Endodermal cell (in vitro differentiated cells): ENCODE data around the gene NTRK1. TPM values are rescaled to one million over a fixed set of nuclear protein-coding genes. Genes with fewer than 3 reads are reported as not detected.

Source experiments
- DNase-seq: peaks from one replicate; pipeline ENCODE4 v3.0.0-alpha.2; 2017
- H3K27ac ChIP-seq: 2 replicates; pipeline ENCODE4 v1.5.1; 2013; ENCODE audit warnings: mild to moderate bottlenecking, low read depth, low read length, moderate library complexity
- H3K27me3 ChIP-seq: 2 replicates; pipeline ENCODE4 v1.6.1; 2013; ENCODE audit warnings: mild to moderate bottlenecking, low read length, moderate library complexity; ENCODE audit not compliant: insufficient read depth, control insufficient read depth, poor library complexity, severe bottlenecking
- H3K36me3 ChIP-seq: 2 replicates; pipeline ENCODE4 v1.7.0; 2013; ENCODE audit warnings: mild to moderate bottlenecking, low read length, moderate library complexity; ENCODE audit not compliant: control insufficient read depth, insufficient read depth
- H3K4me1 ChIP-seq: one replicate; pipeline ENCODE4 v1.7.0; 2013; ENCODE audit warnings: low read length; ENCODE audit not compliant: control insufficient read depth, insufficient read depth
- H3K4me3 ChIP-seq: 2 replicates; pipeline ENCODE4 v1.5.1; 2013; ENCODE audit warnings: mild to moderate bottlenecking, low read length, moderate library complexity
- H3K9ac ChIP-seq: 2 replicates; pipeline ENCODE4 v1.6.1; 2013; ENCODE audit warnings: mild to moderate bottlenecking, low read length, moderate library complexity; ENCODE audit not compliant: poor library complexity, severe bottlenecking; ENCODE audit errors: extremely low read depth
- H3K9me3 ChIP-seq: 2 replicates; pipeline ENCODE4 v1.6.1; 2013; ENCODE audit warnings: mild to moderate bottlenecking, low read length, moderate library complexity; ENCODE audit not compliant: control insufficient read depth
- H3K27ac Mint-ChIP-seq: 2 replicates; pipeline ENCODE4 v1.8.0; 2020; ENCODE audit warnings: mixed read lengths
- H3K27me3 Mint-ChIP-seq: 2 replicates; pipeline ENCODE4 v1.8.0; 2021; ENCODE audit warnings: mild to moderate bottlenecking, mixed read lengths; ENCODE audit not compliant: insufficient read depth
- H3K36me3 Mint-ChIP-seq: 2 replicates; pipeline ENCODE4 v1.8.0; 2020; ENCODE audit warnings: low read depth, mixed read lengths
- H3K4me1 Mint-ChIP-seq: 2 replicates; pipeline ENCODE4 v1.8.0; 2020; ENCODE audit warnings: mixed read lengths
- H3K4me3 Mint-ChIP-seq: 2 replicates; pipeline ENCODE4 v1.8.0; 2020; ENCODE audit warnings: mild to moderate bottlenecking, moderate library complexity, mixed read lengths
- H3K9me3 Mint-ChIP-seq: 2 replicates; pipeline ENCODE4 v1.8.0; 2020; ENCODE audit warnings: mild to moderate bottlenecking, mixed read lengths
- CTCF ChIP-seq: fragments of 200-600 bp; sonication (generic); conservative IDR thresholded peaks from 2 replicates; pipeline ENCODE4 v1.5.0; 2021; ENCODE audit warnings: antibody characterized with exemption, mild to moderate bottlenecking
- WGBS, 2 experiments: methylation state at CpG; one replicate each; pipeline versions ENCODE4 v1.1.5 to v1.1.7; 2013; ENCODE audit warnings: missing lambda C conversion rate in 2 of 2, mixed read lengths in 1 of 2; ENCODE audit not compliant: insufficient coverage in 1 of 2, insufficient read length in 1 of 2; 5-methylcytosine and 5-hydroxymethylcytosine counted together
- total RNA-seq, 2 donors: library from RNA; stranded (reverse); fragmentation: NEBNext Ultra II Directional in 1 of 2; extraction: Animal tissue kit (Norgen Biotek cat#: 25700) in 1 of 2; gene quantifications; 2 replicates in 1 of 2; 3 replicates in 1 of 2; pipeline ENCODE4 v1.2.1, GENCODE V29; 2021

Gene NTRK1
- total RNA-seq, 2 donors from 2014 or later, result 0.44 to 0.82 TPM

GRCh38 chr1:156885880-156886355 lies 25.3 kb downstream of the NTRK1 start:
- no peak for TF ChIP-seq CTCF
- Mint-ChIP-seq H3K9me3 (no peaks in the 10 kb centered on the region), H3K27me3 (peaks cover 31% of the 10 kb centered on the region), H3K4me1 (peaks cover 14% of the 10 kb centered on the region), H3K4me3 (no peak overlapping the region), H3K27ac (no peak overlapping the region), H3K36me3 (no peaks in the 10 kb centered on the region)
- DNase-seq, result no peak
- no peaks in the 10 kb centered on the region for H3K36me3 ChIP-seq
- H3K9me3 ChIP-seq, result no peaks in the 10 kb centered on the region
- H3K27ac ChIP-seq, result no peak overlapping the region
- peaks cover 6% of the 10 kb centered on the region for H3K4me1 ChIP-seq
- H3K4me3 ChIP-seq, result no peak overlapping the region
- peaks cover 7% of the 10 kb centered on the region for H3K27me3 ChIP-seq
- WGBS, 2 experiments, result 79 to 83% methylated on average over 10 to 13 of the region's 13 CpGs
- no peak overlapping the region for H3K9ac ChIP-seq

GRCh38 chr1:156886583-156887281 lies 26.1 kb downstream of the NTRK1 start:
- Histone ChIP-seq H3K4me1 (peaks cover 6% of the 10 kb centered on the region), H3K4me3 (no peak overlapping the region), H3K27ac (no peak overlapping the region), H3K36me3 (no peaks in the 10 kb centered on the region), H3K27me3 (peaks cover 15% of the 10 kb centered on the region), H3K9ac (no peak overlapping the region), H3K9me3 (no peaks in the 10 kb centered on the region)
- DNase-seq, result no peak
- WGBS, 2 experiments, result 64% methylated on average over 5 of the region's 6 CpGs; no CpG with 5 or more reads in 1 of the 2 experiments
- Mint-ChIP-seq H3K27ac (no peak overlapping the region), H3K36me3 (no peaks in the 10 kb centered on the region), H3K9me3 (no peaks in the 10 kb centered on the region), H3K4me3 (no peak overlapping the region), H3K4me1 (peaks cover 14% of the 10 kb centered on the region), H3K27me3 (peaks cover 35% of the 10 kb centered on the region)
- no peak for TF ChIP-seq CTCF

- Mint-ChIP-seq H3K9me3 (no peaks in the 10 kb centered on the region), H3K4me3 (no peak overlapping the region), H3K36me3 (no peaks in the 10 kb centered on the region), H3K27ac (no peak overlapping the region), H3K4me1 (peaks cover 14% of the 10 kb centered on the region), H3K27me3 (peaks cover 37% of the 10 kb centered on the region)
- 36% methylated on average over 2 of the region's 3 CpGs; no CpG with 5 or more reads in 1 of the 2 experiments for WGBS, 2 experiments
- Histone ChIP-seq H3K9ac (no peak overlapping the region), H3K9me3 (no peaks in the 10 kb centered on the region), H3K4me3 (no peak overlapping the region), H3K36me3 (no peaks in the 10 kb centered on the region), H3K4me1 (peaks cover 6% of the 10 kb centered on the region), H3K27me3 (peaks cover 21% of the 10 kb centered on the region), H3K27ac (no peak overlapping the region)
- no peak for TF ChIP-seq CTCF
- DNase-seq, result no peak
These were observed 26.7 kb downstream of the NTRK1 start for GRCh38 chr1:156887317-156887716.
